HepG2 (cell line): ENCODE measurements around the gene NDUFB4.

Experiments used
- ELF1 ChIP-seq: sonication (generic); formaldehyde crosslinking; IDR thresholded peaks from 2 replicates; pipeline ENCODE4 v1.4.0; 2020; ENCODE audit warnings: missing genetic modification reagents
- ESRRA ChIP-seq: sonication (generic); formaldehyde crosslinking; IDR thresholded peaks from 2 replicates; pipeline ENCODE4 v1.5.1; 2020; ENCODE audit warnings: mild to moderate bottlenecking, low read depth, missing genetic modification reagents
- PCBP2 ChIP-seq: fragments of 200-400 bp; formaldehyde crosslinking; optimal IDR thresholded peaks from 2 replicates; pipeline ENCODE3; 2018; ENCODE audit warnings: low read length, low read depth; ENCODE audit not compliant: poor library complexity, severe bottlenecking
- ZNF136 ChIP-seq: sonication (generic); formaldehyde crosslinking; IDR thresholded peaks from 2 replicates; pipeline ENCODE4 v1.8.1; 2022; ENCODE audit warnings: low read depth, mild to moderate bottlenecking, moderate library complexity, missing genetic modification reagents

DNA sequence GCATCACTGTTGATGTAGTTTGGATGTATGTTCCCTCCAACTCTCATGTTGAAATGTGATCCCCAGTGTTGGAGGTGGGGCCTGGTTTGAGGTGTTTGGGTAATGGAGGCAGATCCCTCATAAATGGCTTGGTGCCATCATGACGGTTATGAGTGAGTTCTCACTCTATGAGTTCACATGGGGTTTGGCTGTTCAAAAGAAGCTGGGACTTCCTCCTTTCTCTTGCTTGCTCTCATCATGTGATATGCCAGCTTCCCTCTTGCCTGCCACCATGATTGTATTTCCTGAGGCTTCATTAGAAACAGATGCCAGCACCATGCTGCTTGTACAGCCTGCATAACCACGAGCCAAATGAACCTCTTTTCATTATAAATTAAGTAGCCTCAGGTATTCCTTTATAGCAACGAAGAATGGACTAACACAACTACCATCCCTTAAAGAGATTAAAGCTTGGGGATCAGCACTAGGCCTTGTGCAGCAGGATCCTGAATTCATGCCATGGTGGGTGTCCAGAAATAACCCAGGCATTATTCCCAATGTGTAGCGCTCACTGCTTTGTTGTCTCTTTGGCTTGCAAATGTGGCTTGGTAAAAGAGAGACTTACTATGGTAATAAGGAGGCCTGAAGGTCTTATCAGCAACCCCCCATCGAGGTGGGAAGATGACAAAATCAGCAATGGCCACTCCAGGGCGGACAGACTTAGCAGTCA lies 41.9 kb downstream of the NDUFB4 start:
- TF ChIP-seq ZNF136 (CRISPR knock-in tag): no peak
- no peak for TF ChIP-seq ELF1 (CRISPR knock-in tag)
- no peak for TF ChIP-seq ESRRA (CRISPR knock-in tag)
- TF ChIP-seq PCBP2: no peak
